A673 (cell line): ENCODE measurements around the gene MIDN. TPM values are rescaled to one million over a fixed set of nuclear protein-coding genes. Genes with fewer than 3 reads are reported as not detected.

Experiments used
- BruUV-seq: library from RNA; stranded (reverse); fragments of 400-500 nt; replicated peaks from 2 replicates; lab custom pipeline; 2021; lab: Mats Ljungman, UMichigan
- CTCF ChIA-PET: fragments of 300-600 bp; sonication (Branson Sonifier 250); formaldehyde crosslinking; loops from one replicate; lab custom pipeline; 2022; ENCODE audit warnings: antibody characterized with exemption; lab: Charles Lee
- POLR2A ChIA-PET: fragments of 300-600 bp; sonication (Branson Sonifier 250); formaldehyde crosslinking; loops from one replicate; lab custom pipeline; 2022; ENCODE audit warnings: antibody characterized with exemption; ENCODE audit not compliant: low non-redundant PET; lab: Charles Lee
- DNase-seq: peaks from one replicate; pipeline ENCODE4 v3.0.0-alpha.2; 2015; ENCODE audit warnings: low spot score
- H3K27ac ChIP-seq: fragments of 200-600 bp; sonication (generic); 2 replicates; pipeline ENCODE4 v1.5.1; 2016; ENCODE audit warnings: mixed run types, low read depth, mild to moderate bottlenecking, mixed read lengths, antibody characterized with exemption, low read length; ENCODE audit not compliant: poor library complexity, severe bottlenecking
- H3K27me3 ChIP-seq: fragments of 200-600 bp; sonication (generic); replicated peaks from 2 replicates; pipeline ENCODE4 v1.6.1; 2017; ENCODE audit warnings: mixed run types, low read depth, mild to moderate bottlenecking, mixed read lengths, antibody characterized with exemption, low read length; ENCODE audit not compliant: insufficient read depth, poor library complexity
- H3K36me3 ChIP-seq: fragments of 200-600 bp; sonication (generic); 2 replicates; pipeline ENCODE4 v1.6.1; 2016; ENCODE audit warnings: mixed run types, mild to moderate bottlenecking, mixed read lengths, antibody characterized with exemption, low read length; ENCODE audit not compliant: insufficient read depth, poor library complexity, severe bottlenecking
- H3K4me1 ChIP-seq: fragments of 200-600 bp; sonication (generic); 2 replicates; pipeline ENCODE4 v1.6.1; 2017; ENCODE audit warnings: mixed run types, mild to moderate bottlenecking, mixed read lengths, antibody characterized with exemption, low read length; ENCODE audit not compliant: insufficient read depth, poor library complexity, severe bottlenecking
- H3K4me3 ChIP-seq: fragments of 200-600 bp; sonication (generic); 2 replicates; pipeline ENCODE4 v1.5.1; 2016; ENCODE audit warnings: low read depth, mixed run types, mild to moderate bottlenecking, mixed read lengths, low read length; ENCODE audit not compliant: poor library complexity, severe bottlenecking
- H3K9me3 ChIP-seq: fragments of 200-600 bp; sonication (generic); 2 replicates; pipeline ENCODE4 v1.6.1; 2016; ENCODE audit warnings: mixed run types, low read depth, mild to moderate bottlenecking, mixed read lengths, antibody characterized with exemption, low read length; ENCODE audit not compliant: poor library complexity, severe bottlenecking
- EZH2 ChIP-seq: fragments of 200-600 bp; sonication (generic); IDR thresholded peaks from 2 replicates; pipeline ENCODE4 v1.6.1; 2017; ENCODE audit warnings: borderline replicate concordance, low read depth, mild to moderate bottlenecking, mixed read lengths, antibody characterized with exemption, low read length; ENCODE audit not compliant: poor library complexity, severe bottlenecking
- intact Hi-C: fragments of 100-400 bp; cut with micrococcal nuclease; formaldehyde crosslinking; loops from one replicate; pipeline ENCODE4 v1.10.0; 2022; ENCODE audit not compliant: unreplicated experiment
- total RNA-seq: library from RNA; stranded (reverse); gene quantifications from 2 replicates; pipeline ENCODE4 v1.2.3, GENCODE V29; 2021
- TF ChIP-seq, protein P1 (sequence below): fragments of 300-800, 200-600 bp; sonication (generic); conservative IDR thresholded peaks from 2 replicates; pipeline ENCODE4 v1.5.1; 2017; ENCODE audit warnings: low read depth, mild to moderate bottlenecking, antibody characterized with exemption, low read length, moderate library complexity, mixed read lengths

The MIDN gene
- total RNA-seq, 1 experiment from 2014 or later, result 169 TPM

DNA sequence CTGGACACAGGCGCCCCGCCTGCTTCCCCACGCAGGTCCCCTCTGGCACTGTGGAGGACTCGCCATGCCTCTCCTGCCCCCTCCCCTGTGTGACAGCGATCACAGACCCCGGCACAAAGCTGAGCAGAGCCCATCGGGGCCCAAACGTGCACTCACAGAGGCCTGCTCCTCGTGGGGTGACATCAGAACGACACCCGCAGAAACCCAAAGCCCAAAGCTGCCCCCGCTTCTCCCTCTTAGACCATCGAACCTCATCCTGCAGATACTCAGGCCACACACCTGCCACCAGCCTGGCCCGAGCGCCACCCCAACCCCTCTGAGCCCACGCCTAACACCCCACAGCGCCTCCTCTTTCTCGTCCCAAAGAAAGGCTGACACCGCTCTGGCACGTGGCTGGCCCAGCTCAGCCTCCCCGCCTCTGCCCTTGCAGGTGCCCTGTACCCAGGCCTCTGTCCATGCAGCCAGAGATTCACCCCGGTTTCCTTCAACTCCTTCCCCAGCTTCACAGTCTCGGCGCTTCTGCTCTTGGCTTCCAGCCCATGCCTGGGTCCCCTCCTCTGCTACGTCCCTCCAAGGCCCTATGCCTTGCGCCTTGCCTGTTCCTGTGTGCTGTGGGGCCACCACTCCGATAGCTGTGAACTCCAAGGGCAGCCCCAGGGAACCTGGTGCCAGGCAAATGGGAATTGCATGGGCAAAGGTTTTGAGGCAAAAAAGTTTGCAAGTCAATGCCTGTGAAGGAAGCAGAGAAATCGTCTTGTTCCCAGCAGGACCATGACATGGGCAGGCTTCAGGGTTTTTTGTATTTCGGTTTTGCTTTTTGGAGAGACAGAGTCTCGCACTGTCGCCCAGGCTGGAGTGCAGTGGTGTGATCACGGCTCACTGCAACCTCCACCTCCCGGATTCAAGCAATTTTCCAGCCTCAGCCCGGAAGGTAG lies 9.7 kb upstream of the MIDN start:
- POLR2A ChIA-PET, result interaction anchor here (0.6 to 0.7 kb wide), 2 partner anchors 293 to 294 kb away, joined by 9 to 13 read pairs; no protein-coding TSS in a partner anchor
- Histone ChIP-seq H3K27ac (peak overlapping the region; percentile 68), H3K27me3 (no peaks in the 10 kb centered on the region), H3K4me1 (peaks cover 35% of the 10 kb centered on the region), H3K36me3 (peaks cover 8% of the 10 kb centered on the region), H3K4me3 (peak overlapping the region; percentile 86), H3K9me3 (no peaks in the 10 kb centered on the region)
- intact Hi-C loops, result no loop called here
- no peak for DNase-seq
- no TSS peak for BruUV-seq
- TF ChIP-seq EZH2, result no peak
- TF ChIP-seq, protein P1, sequence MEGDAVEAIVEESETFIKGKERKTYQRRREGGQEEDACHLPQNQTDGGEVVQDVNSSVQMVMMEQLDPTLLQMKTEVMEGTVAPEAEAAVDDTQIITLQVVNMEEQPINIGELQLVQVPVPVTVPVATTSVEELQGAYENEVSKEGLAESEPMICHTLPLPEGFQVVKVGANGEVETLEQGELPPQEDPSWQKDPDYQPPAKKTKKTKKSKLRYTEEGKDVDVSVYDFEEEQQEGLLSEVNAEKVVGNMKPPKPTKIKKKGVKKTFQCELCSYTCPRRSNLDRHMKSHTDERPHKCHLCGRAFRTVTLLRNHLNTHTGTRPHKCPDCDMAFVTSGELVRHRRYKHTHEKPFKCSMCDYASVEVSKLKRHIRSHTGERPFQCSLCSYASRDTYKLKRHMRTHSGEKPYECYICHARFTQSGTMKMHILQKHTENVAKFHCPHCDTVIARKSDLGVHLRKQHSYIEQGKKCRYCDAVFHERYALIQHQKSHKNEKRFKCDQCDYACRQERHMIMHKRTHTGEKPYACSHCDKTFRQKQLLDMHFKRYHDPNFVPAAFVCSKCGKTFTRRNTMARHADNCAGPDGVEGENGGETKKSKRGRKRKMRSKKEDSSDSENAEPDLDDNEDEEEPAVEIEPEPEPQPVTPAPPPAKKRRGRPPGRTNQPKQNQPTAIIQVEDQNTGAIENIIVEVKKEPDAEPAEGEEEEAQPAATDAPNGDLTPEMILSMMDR, result no peak
- CTCF ChIA-PET, result interaction anchor here (0.6 to 1.2 kb wide), 2 partner anchors 15 to 127 kb away, joined by 3 to 5 read pairs; no protein-coding TSS in a partner anchor

DNA sequence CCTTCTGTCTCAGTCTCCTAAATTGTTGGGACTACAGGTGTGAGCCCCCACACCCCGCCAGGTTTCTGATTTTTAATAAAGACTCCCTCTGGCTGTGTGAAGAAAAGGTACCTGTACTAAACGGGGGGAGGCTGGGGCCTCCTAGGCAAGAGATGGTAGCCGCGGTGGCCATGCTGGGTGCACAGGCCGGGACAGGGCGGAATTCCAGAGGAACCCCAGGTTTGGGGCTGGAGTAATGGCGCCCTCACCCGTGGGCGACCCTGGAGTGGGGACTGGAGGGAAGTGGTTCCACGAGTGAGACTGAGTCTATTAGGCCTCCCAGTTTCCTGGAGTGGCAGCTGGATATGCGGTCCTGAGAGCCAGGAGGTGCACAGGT lies 9.0 kb upstream of the MIDN start:
- Histone ChIP-seq H3K27me3 (no peaks in the 10 kb centered on the region), H3K27ac (peak overlapping the region; percentile 87), H3K4me1 (peaks cover 43% of the 10 kb centered on the region), H3K36me3 (peaks cover 9% of the 10 kb centered on the region), H3K4me3 (no peak overlapping the region), H3K9me3 (no peaks in the 10 kb centered on the region)
- ChIA-PET POLR2A (no interaction called here), CTCF (interaction anchor here (1.2 kb wide), 1 partner anchor 16 kb away, joined by 5 read pairs; no protein-coding TSS in a partner anchor)
- TF ChIP-seq, protein P1, result no peak
- no peak for TF ChIP-seq EZH2
- intact Hi-C loops, result no loop called here
- DNase-seq, result no peak
- no TSS peak for BruUV-seq

DNA sequence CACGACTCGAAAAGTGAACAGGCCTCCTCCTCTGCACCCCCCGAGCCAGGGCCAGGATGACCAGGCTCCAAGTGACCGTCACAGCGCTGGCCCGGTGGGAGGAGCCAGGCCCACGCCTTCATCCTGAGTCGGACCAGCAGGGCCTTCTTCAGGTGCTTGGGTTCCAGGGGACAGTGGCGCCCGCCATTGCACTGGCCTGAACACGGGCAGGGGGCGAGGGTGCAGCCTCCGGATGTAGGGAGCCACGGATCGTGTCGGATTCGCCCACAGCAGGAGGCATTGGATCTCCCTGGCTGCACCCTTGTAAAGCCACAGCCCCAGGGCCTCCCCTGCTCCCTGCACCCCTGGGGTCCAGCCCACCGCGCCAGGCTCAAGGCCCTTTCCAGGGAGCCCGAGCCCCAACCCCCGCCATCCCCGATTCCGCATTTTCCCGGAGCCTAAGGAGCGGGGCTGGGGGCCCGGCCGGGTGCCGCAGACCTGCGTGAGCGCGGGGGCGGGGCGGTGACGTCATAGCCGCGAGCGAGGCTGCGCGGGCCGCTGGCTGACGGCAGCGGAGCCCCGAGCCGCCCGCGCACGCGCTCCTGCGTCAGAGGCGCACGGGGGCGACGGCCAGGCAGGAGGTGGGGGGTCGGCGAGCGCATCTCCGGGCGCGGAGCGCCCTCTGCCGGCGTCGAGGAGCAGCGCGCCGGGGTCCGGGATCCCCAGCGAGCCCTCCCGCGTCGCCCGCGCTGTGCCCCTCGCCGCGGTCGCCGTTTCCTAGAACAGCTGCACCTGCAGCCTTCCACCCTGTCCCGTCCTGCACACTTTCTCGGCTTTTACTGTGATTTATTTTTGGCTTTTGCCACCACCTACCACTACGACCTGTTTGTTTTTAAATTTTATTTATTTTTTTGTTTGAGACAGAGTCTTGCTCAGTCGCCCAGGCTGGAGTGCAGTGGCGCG lies 8.3 kb upstream of the MIDN start:
- intact Hi-C loops, result loop anchor here (2.0 to 10.0 kb wide), 4 partner anchors 215 to 375 kb away; partner anchors contain the start of genes CNN2, RNU6-2, TMEM259 and WDR18
- Histone ChIP-seq H3K4me1 (peaks cover 49% of the 10 kb centered on the region), H3K27me3 (no peaks in the 10 kb centered on the region), H3K9me3 (no peaks in the 10 kb centered on the region), H3K27ac (peak overlapping the region; percentile 87), H3K36me3 (peaks cover 7% of the 10 kb centered on the region), H3K4me3 (peak overlapping the region; percentile 98)
- CTCF ChIA-PET, result interaction anchor here (0.5 to 1.0 kb wide), 3 partner anchors 127 to 709 kb away, joined by 3 to 7 read pairs (median 4); no protein-coding TSS in a partner anchor
- TF ChIP-seq, protein P1, result peak; percentile 60
- TF ChIP-seq EZH2, result no peak
- peak; percentile 96 for DNase-seq
- POLR2A ChIA-PET, result no interaction called here
- no TSS peak for BruUV-seq
